ENCODE measurements around the gene SORCS1. TPM values are rescaled to one million over a fixed set of nuclear protein-coding genes. Genes with fewer than 3 reads are reported as not detected.

Gene SORCS1
- total RNA-seq = 0.20 TPM in 1 of 2 replicates, not detected in the other

DNA sequence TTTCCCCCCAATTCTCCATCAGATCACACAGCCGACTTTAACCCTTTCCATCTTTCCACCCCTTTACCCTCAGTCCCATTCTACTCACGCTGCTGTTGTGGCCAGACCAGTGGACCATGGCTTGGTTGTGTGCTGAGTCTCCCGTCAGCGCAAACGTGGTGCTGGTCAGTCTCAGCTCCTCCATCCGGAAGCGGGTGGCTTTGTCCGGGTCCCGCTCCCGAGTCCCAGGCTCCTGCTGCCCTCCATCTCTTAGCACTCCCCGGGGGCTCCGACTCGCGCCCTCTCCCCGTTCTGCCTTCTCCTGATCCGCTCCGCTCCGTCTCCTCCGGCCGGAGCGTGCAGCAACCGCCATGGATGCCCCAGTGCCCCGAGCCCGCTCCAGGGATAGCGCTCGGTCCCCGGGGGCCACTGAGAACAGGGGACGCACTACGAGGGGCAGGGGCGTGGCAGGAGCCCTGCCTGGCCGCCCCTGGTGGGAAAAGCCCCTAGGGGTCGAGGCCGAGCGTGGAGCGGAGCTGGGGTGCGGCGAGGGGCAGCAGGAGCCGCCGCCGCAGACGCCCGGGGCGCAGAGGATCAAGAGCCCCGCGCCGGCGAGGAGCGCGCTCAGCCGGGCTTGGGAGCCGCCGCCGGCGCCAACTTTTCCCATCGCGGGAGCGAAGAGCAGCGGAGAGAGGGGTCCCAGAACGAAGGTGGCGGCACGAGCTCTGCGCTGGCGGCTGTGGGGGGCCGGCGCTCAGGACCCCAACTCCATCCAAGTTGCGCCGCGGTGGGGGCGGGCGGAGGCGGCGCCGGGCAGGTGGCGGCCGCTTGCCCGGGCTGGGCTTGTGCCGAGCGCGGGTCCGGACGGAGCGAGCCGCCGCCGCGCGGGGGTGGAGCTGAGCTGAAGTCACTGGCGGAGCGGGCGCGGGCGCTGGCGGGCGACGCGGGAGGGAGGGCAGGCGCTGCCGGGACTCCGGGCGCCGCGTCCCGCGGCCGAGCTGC, at the start of gene SORCS1:
TSS of gene SORCS1 (minus strand) at position 826 of the 981 bp plus-strand sequence.

